Osteoblast (primary cell): ENCODE measurements around the gene CENPU. TPM values are rescaled to one million over a fixed set of nuclear protein-coding genes. Genes with fewer than 3 reads are reported as not detected.

Experiments used
- DNase-seq: peaks from one replicate; pipeline ENCODE4 v3.0.0; 2011; ENCODE audit warnings: low spot score, mixed read lengths; ENCODE audit not compliant: insufficient read length; ENCODE audit errors: missing footprints
- H2AFZ ChIP-seq: 2 replicates; pipeline ENCODE4 v1.6.0; 2011; ENCODE audit warnings: mild to moderate bottlenecking, low read length
- H3K27ac ChIP-seq: 2 replicates; pipeline ENCODE4 v1.5.1; 2011; ENCODE audit warnings: mild to moderate bottlenecking, low read depth, low read length, moderate library complexity
- H3K27me3 ChIP-seq: 2 replicates; pipeline ENCODE4 v1.6.0; 2012; ENCODE audit warnings: mild to moderate bottlenecking, control low read depth, inconsistent platforms, low read length, moderate library complexity; ENCODE audit not compliant: insufficient read depth
- H3K36me3 ChIP-seq: 2 replicates; pipeline ENCODE4 v1.5.1; 2011; ENCODE audit warnings: mild to moderate bottlenecking, low read length, control low read depth, moderate library complexity; ENCODE audit not compliant: insufficient read depth
- H3K4me1 ChIP-seq: 2 replicates; pipeline ENCODE4 v1.5.1; 2011; ENCODE audit warnings: mild to moderate bottlenecking, low read length, control low read depth, moderate library complexity; ENCODE audit not compliant: insufficient read depth
- H3K4me2 ChIP-seq: 2 replicates; pipeline ENCODE4 v1.6.0; 2011; ENCODE audit warnings: mild to moderate bottlenecking, low read length; ENCODE audit not compliant: insufficient read depth
- H3K4me3 ChIP-seq: fragments of 200-600 bp; sonication (generic); 3 replicates; pipeline ENCODE4 v1.5.1; 2012; ENCODE audit warnings: mild to moderate bottlenecking, low read length, inconsistent platforms; ENCODE audit not compliant: insufficient read depth
- H3K79me2 ChIP-seq: 2 replicates; pipeline ENCODE4 v1.6.0; 2012; ENCODE audit warnings: mild to moderate bottlenecking, low read length, control low read depth, inconsistent platforms; ENCODE audit not compliant: insufficient read depth
- H3K9me3 ChIP-seq: 2 replicates; pipeline ENCODE4 v1.5.1; 2011; ENCODE audit warnings: low read depth, low read length, control low read depth
- H4K20me1 ChIP-seq: 2 replicates; pipeline ENCODE4 v1.6.0; 2012; ENCODE audit warnings: mild to moderate bottlenecking, low read length, control low read depth; ENCODE audit not compliant: insufficient read depth
- total RNA-seq: library from RNA; depleted of rRNA; stranded (reverse); fragments of >200 nt; gene quantifications from 2 replicates; pipeline ENCODE4 v1.2.3, GENCODE V29; 2012
- TF ChIP-seq, protein P1 (sequence below): IDR thresholded peaks from 2 replicates; pipeline ENCODE4 v1.5.1; 2011; ENCODE audit warnings: mild to moderate bottlenecking, low read depth, low read length, moderate library complexity; ENCODE audit errors: extremely low read depth

CENPU gene
- total RNA-seq, 1 donor: 5.1 TPM

DNA sequence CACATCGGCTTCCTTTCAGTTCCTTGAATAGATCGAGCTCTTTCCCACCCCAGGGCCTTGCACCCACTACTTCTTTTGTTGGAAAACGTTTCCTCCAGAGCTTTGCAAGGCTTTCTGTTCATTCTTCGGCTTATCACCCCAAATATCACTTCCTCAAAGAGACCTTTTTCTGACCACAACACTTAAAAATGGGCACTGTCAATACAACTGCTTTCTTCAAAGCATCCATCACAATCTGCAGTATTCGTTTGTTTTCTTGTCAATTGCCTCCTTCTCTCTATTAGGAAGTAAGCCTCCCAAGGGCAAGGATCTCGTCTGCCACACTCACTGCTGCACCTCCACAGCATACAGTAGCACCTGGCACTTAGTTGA, 17.7 kb upstream of the CENPU start:
- no peak overlapping the region for H2AFZ ChIP-seq
- no peak overlapping the region for H3K4me3 ChIP-seq

DNA sequence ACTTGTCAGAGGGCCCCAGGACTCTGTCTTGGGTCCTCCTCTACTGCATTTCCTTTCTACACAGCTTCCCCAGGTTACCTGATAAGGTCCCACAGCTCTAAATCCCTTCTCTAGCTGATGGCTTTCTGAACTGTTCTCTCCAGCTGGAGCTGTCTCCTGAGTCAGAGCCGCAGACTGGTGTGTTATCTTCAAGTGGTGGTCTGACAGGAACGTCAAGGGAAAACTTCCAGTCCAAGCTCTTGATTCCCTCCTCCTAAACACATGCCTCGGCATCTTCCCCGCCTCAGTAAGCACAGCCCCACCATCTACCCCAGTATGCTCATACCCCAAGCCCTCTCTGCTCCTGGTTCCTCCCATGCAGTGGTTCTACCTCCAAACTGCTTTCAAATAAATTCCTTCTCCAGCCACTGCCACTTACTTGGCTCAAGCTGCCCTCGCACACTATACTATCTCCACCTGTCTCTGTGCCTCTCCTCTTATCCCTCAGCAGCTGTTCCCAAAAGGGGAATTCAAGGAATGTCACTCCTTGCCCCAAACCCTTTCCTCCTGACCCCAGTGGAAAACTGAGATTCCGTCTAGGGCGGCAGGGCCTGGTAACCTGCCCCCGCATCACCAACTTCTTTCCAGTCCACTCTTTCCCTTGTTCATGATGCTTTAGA, 17.2 kb upstream of the CENPU start:
- no peak for DNase-seq
- no peaks in the 10 kb centered on the region for H3K9me3 ChIP-seq
- TF ChIP-seq, protein P1, sequence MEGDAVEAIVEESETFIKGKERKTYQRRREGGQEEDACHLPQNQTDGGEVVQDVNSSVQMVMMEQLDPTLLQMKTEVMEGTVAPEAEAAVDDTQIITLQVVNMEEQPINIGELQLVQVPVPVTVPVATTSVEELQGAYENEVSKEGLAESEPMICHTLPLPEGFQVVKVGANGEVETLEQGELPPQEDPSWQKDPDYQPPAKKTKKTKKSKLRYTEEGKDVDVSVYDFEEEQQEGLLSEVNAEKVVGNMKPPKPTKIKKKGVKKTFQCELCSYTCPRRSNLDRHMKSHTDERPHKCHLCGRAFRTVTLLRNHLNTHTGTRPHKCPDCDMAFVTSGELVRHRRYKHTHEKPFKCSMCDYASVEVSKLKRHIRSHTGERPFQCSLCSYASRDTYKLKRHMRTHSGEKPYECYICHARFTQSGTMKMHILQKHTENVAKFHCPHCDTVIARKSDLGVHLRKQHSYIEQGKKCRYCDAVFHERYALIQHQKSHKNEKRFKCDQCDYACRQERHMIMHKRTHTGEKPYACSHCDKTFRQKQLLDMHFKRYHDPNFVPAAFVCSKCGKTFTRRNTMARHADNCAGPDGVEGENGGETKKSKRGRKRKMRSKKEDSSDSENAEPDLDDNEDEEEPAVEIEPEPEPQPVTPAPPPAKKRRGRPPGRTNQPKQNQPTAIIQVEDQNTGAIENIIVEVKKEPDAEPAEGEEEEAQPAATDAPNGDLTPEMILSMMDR: no peak
- H4K20me1 ChIP-seq: no peaks in the 10 kb centered on the region
- no peaks in the 10 kb centered on the region for H3K27me3 ChIP-seq
- no peak overlapping the region for H3K27ac ChIP-seq
- peaks cover 24% of the 10 kb centered on the region for H3K4me1 ChIP-seq
- H3K36me3 ChIP-seq: no peaks in the 10 kb centered on the region
- no peak overlapping the region for H2AFZ ChIP-seq
- no peak overlapping the region for H3K4me3 ChIP-seq
- no peak overlapping the region for H3K4me2 ChIP-seq
- H3K79me2 ChIP-seq: no peaks in the 10 kb centered on the region

More for the DNA sequence above, 17.7 kb upstream of the CENPU start:
- peaks cover 24% of the 10 kb centered on the region for H3K4me1 ChIP-seq
- H3K27me3 ChIP-seq: no peaks in the 10 kb centered on the region
- no peaks in the 10 kb centered on the region for H4K20me1 ChIP-seq
- no peaks in the 10 kb centered on the region for H3K36me3 ChIP-seq
- H3K79me2 ChIP-seq: no peaks in the 10 kb centered on the region
- DNase-seq: no peak
- H3K4me2 ChIP-seq: no peak overlapping the region
- H3K9me3 ChIP-seq: no peaks in the 10 kb centered on the region
- TF ChIP-seq, protein P1: no peak
- H3K27ac ChIP-seq: no peak overlapping the region

DNA sequence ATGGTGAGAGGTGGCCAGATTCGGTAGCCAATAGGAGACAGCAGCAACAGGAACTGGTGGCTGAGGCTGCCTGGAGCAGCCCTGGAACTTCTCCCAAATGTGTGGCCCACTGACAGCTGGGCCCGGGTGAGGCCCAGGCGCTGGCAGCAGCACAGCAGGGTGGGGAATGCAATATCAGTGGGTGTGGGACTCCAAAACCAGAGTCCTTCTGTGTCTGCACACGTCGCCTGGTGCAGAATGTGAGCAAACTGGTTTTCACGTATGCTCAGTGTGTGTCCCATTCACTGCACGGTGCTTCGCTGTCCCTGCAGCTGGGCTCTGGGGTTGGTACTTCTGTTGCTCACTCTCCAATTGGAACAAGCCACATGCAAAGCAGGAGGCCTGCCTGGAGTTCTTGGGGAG, 14.4 kb upstream of the CENPU start:
- H3K4me2 ChIP-seq: no peak overlapping the region
- H3K27ac ChIP-seq: no peak overlapping the region
- H3K79me2 ChIP-seq: no peaks in the 10 kb centered on the region
- no peaks in the 10 kb centered on the region for H4K20me1 ChIP-seq
- peaks cover 15% of the 10 kb centered on the region for H3K4me1 ChIP-seq
- no peak overlapping the region for H3K4me3 ChIP-seq
- H3K27me3 ChIP-seq: no peaks in the 10 kb centered on the region
- no peaks in the 10 kb centered on the region for H3K36me3 ChIP-seq
- TF ChIP-seq, protein P1: no peak
- no peak for DNase-seq
- no peaks in the 10 kb centered on the region for H3K9me3 ChIP-seq
- no peak overlapping the region for H2AFZ ChIP-seq

DNA sequence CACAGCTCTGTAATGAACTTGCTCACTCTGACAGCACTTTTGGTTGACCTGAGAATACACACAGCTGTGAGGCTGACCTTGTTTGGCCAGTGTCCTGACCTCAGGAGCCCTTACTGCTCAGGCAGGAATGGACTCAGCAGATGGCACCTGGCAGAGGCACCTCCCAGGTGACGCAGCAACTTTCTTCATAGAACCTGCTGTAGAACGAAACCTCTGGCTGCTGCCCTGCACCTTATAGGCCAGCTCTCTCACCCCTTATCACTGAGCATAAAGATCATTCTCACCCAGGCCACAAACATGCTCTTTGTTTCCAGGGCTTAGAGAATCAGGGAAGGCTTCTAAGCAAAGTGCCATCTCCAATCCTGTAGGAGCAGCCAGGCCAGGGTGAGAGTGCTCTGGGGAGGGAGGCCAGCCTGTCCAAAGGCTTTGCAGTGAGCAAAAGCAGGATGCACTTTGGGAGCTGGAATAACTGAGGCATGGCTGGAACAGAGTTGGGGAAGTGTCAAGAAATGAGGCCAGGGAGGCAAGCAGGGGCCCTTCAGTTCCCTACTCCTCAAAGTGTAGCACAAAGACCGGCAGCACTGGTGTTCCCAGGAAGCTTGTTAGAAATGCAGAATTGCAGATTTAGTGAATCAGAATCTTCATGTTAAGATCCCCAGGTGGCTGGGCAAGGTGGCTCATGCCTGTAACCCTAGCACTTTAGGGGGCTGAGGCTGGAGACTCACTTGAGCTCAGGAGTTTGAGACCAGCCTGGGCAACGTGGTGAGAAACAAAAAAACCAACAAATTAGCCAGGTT, 13.3 kb upstream of the CENPU start:
- Histone ChIP-seq H3K4me1 (peaks cover 15% of the 10 kb centered on the region), H3K79me2 (no peaks in the 10 kb centered on the region), H3K9me3 (no peaks in the 10 kb centered on the region), H3K27ac (peak overlapping the region; percentile 82), H3K27me3 (no peaks in the 10 kb centered on the region), H3K36me3 (no peaks in the 10 kb centered on the region), H2AFZ (peak overlapping the region; percentile 44), H3K4me3 (no peak overlapping the region), H3K4me2 (peak overlapping the region; percentile 81), H4K20me1 (no peaks in the 10 kb centered on the region)
- no peak for DNase-seq
- TF ChIP-seq, protein P1: no peak
